Measurements from ENCODE around the gene ZNF143. TPM values are rescaled to one million over a fixed set of nuclear protein-coding genes. Genes with fewer than 3 reads are reported as not detected.
A peak's percentile ranks its signal among the peaks of the same experiment; 100 is the strongest.

ZNF143 gene
- total and polyA plus RNA-seq, 2 of the 13 experiments (the other 11 are each of a cell fraction or from before 2014, with no cell fraction given), result 22.4 to 35.6 TPM

DNA sequence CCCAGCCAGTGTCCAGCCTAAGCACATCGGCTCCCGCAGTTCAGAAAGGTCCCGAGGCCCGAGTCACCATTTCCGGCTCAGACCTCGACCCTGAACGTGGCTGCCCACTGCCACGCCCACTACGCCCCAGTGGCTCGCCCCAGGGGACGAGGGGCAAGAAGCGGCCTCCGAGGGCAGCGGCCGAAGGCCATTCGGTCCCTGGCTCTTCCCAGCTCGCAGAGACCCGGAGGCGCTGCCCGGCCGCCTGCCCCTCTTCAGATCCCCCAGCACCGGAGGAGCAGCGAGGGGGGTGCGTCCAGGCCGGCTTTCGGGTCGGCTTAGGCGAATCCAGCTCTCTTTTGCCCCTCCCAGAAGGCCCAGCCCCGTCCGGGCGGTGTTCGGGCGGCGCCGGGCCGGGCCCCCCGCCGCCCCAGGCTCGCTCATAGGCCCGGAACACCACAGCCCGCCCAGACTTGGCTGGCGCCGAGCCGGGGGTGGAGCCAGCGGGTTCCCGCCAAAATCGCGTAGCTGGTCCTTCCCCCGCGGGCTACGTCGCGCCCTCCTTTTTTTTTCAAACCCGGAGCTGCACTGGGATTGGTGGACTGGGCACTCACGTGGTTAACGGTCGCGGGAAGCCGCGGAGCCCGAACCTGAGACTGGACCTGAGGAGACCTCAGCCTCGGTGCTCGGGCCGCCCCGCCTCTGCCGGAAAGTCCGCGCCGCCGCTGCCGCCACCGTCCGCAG lies 112.4 kb downstream of the ZNF143 start, which contains the start of gene WEE1 (continued):
- TF ChIP-seq, protein P1, sequence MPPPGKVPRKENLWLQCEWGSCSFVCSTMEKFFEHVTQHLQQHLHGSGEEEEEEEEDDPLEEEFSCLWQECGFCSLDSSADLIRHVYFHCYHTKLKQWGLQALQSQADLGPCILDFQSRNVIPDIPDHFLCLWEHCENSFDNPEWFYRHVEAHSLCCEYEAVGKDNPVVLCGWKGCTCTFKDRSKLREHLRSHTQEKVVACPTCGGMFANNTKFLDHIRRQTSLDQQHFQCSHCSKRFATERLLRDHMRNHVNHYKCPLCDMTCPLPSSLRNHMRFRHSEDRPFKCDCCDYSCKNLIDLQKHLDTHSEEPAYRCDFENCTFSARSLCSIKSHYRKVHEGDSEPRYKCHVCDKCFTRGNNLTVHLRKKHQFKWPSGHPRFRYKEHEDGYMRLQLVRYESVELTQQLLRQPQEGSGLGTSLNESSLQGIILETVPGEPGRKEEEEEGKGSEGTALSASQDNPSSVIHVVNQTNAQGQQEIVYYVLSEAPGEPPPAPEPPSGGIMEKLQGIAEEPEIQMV (CRISPR knock-in tag; IDR thresholded peaks at IDR 0.05; ENCODE audit: low read depth), result 0 out of 2 replicates have a peak, but pooled peaks have one; percentile 41
- TF ChIP-seq MED1 (CRISPR knock-in tag; IDR thresholded peaks at IDR 0.05) (peak; percentile 67; the same call in 1 of the 2 replicates), ZNF510 (CRISPR knock-in tag; IDR thresholded peaks at IDR 0.05; ENCODE audit: low read depth) (peak; percentile 92; the same call in 1 of the 2 replicates), ZNF446 (CRISPR knock-in tag; IDR thresholded peaks at IDR 0.05) (peak; percentile 67; the same call in 1 of the 2 replicates), HMGA1 (CRISPR knock-in tag; conservative IDR thresholded peaks at IDR 0.05) (no peak), ZNF136 (CRISPR knock-in tag; IDR thresholded peaks at IDR 0.05; ENCODE audit: low read depth) (peak; percentile 81; the same call in 1 of the 2 replicates), ZNF383 (CRISPR knock-in tag; IDR thresholded peaks at IDR 0.05; ENCODE audit: borderline replicate concordance) (0 out of 2 replicates have a peak, but pooled peaks have one; percentile 59), SP1 (IDR thresholded peaks at IDR 0.05) (no peak), SP1 (CRISPR knock-in tag; IDR thresholded peaks at IDR 0.05) (peak; percentile 66), YY1 (IDR thresholded peaks at IDR 0.05; ENCODE audit: insufficient read depth, insufficient replicate concordance, low read depth, low read length) (peak; percentile 77), SNAI1 (CRISPR knock-in tag; IDR thresholded peaks at IDR 0.05; ENCODE audit: borderline replicate concordance) (peak; percentile 52; the same call in 1 of the 2 replicates), SAP130 (CRISPR knock-in tag; IDR thresholded peaks at IDR 0.05; ENCODE audit: low read depth) (peak; percentile 77), ISX (CRISPR knock-in tag; conservative IDR thresholded peaks at IDR 0.05) (0 out of 2 replicates have a peak, but pooled peaks have one; percentile 7), ARNT2 (CRISPR knock-in tag; IDR thresholded peaks at IDR 0.05; ENCODE audit: low read depth) (peak; percentile 96), KDM2A (CRISPR knock-in tag; IDR thresholded peaks at IDR 0.05; ENCODE audit: borderline replicate concordance, low read depth) (peak; percentile 84; the same call in 1 of the 2 replicates), DPF2 (CRISPR knock-in tag; IDR thresholded peaks at IDR 0.05; ENCODE audit: borderline replicate concordance, low read depth) (no peak), ZNF841 (CRISPR knock-in tag; IDR thresholded peaks at IDR 0.05; ENCODE audit: borderline replicate concordance) (peak; percentile 57; the same call in 1 of the 2 replicates), BRCA1 (CRISPR knock-in tag; IDR thresholded peaks at IDR 0.05) (peak; percentile 59; the same call in 1 of the 2 replicates), ZBTB21 (CRISPR knock-in tag; IDR thresholded peaks at IDR 0.05) (0 out of 2 replicates have a peak, but pooled peaks have one; percentile 9)
- TF ChIP-seq, protein P2, sequence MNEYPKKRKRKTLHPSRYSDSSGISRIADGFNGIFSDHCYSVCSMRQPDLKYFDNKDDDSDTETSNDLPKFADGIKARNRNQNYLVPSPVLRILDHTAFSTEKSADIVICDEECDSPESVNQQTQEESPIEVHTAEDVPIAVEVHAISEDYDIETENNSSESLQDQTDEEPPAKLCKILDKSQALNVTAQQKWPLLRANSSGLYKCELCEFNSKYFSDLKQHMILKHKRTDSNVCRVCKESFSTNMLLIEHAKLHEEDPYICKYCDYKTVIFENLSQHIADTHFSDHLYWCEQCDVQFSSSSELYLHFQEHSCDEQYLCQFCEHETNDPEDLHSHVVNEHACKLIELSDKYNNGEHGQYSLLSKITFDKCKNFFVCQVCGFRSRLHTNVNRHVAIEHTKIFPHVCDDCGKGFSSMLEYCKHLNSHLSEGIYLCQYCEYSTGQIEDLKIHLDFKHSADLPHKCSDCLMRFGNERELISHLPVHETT (CRISPR knock-in tag; conservative IDR thresholded peaks at IDR 0.05), result peak; percentile 82
- TF ChIP-seq, protein P3, sequence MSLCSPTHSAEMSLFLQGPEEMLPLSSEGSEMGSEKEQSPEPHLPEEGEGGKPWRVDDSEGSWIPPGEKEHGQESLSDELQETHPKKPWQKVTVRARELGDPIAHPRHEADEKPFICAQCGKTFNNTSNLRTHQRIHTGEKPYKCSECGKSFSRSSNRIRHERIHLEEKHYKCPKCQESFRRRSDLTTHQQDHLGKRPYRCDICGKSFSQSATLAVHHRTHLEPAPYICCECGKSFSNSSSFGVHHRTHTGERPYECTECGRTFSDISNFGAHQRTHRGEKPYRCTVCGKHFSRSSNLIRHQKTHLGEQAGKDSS (CRISPR knock-in tag; IDR thresholded peaks at IDR 0.05; ENCODE audit: borderline replicate concordance, low read depth), result peak; percentile 84
- TF ChIP-seq, protein P4, sequence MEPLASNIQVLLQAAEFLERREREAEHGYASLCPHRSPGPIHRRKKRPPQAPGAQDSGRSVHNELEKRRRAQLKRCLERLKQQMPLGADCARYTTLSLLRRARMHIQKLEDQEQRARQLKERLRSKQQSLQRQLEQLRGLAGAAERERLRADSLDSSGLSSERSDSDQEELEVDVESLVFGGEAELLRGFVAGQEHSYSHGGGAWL (CRISPR knock-in tag; IDR thresholded peaks at IDR 0.05), result peak; percentile 7
